IPS-18c (cell line): ENCODE measurements around the gene CDYL.
A peak's percentile ranks its signal among the peaks of the same experiment; 100 is the strongest.

Source experiments
- H3K4me3 ChIP-seq: 2 replicates; pipeline ENCODE4 v1.7.0; 2013; ENCODE audit warnings: low read depth, mild to moderate bottlenecking, low read length, moderate library complexity; ENCODE audit not compliant: insufficient read depth
- H3K9me3 ChIP-seq: one replicate; pipeline ENCODE4 v1.6.1; 2013; ENCODE audit warnings: mild to moderate bottlenecking, low read length, moderate library complexity; ENCODE audit not compliant: control insufficient read depth, insufficient read depth

The CDYL gene

GRCh38 chr6:4762294-4762693 lies 13.9 kb upstream of the CDYL start:
- no peak overlapping the region for H3K4me3 ChIP-seq
- H3K9me3 ChIP-seq = no peaks in the 10 kb centered on the region

- H3K4me3 ChIP-seq = no peak overlapping the region
These were observed 12.3 kb upstream of the CDYL start for GRCh38 chr6:4763921-4764320.

GRCh38 chr6:4768815-4769214 lies 7.4 kb upstream of the CDYL start:
- H3K4me3 ChIP-seq = no peak overlapping the region
- H3K9me3 ChIP-seq = no peaks in the 10 kb centered on the region

More at GRCh38 chr6:4763921-4764320, 12.3 kb upstream of the CDYL start:
- no peaks in the 10 kb centered on the region for H3K9me3 ChIP-seq

- no peaks in the 10 kb centered on the region for H3K9me3 ChIP-seq
- peak overlapping the region; percentile 66 for H3K4me3 ChIP-seq
These were observed 3.5 kb upstream of the CDYL start for GRCh38 chr6:4772750-4773149.

GRCh38 chr6:4773181-4773580 lies 3.0 kb upstream of the CDYL start:
- Histone ChIP-seq H3K9me3 (no peaks in the 10 kb centered on the region), H3K4me3 (peak overlapping the region; percentile 66)

GRCh38 chr6:4774296-4774695 lies 1.9 kb upstream of the CDYL start:
- H3K4me3 ChIP-seq = peak overlapping the region; percentile 66
- H3K9me3 ChIP-seq = no peaks in the 10 kb centered on the region

- H3K4me3 ChIP-seq = peak overlapping the region; percentile 66
- no peaks in the 10 kb centered on the region for H3K9me3 ChIP-seq
These were observed 1.3 kb upstream of the CDYL start for GRCh38 chr6:4774715-4775493.

GRCh38 chr6:4775494-4776130 lies 592 bp upstream of the CDYL start:
- Histone ChIP-seq H3K4me3 (peak overlapping the region; percentile 66), H3K9me3 (no peaks in the 10 kb centered on the region)

- H3K9me3 ChIP-seq = no peaks in the 10 kb centered on the region
These were observed 539 bp downstream of the CDYL start for GRCh38 chr6:4776493-4777393.

GRCh38 chr6:4777394-4777935 lies 1.3 kb downstream of the CDYL start:
- no peaks in the 10 kb centered on the region for H3K9me3 ChIP-seq
- peak overlapping the region; percentile 49 for H3K4me3 ChIP-seq

More at GRCh38 chr6:4776493-4777393, 539 bp downstream of the CDYL start:
- H3K4me3 ChIP-seq = peak overlapping the region; percentile 49

GRCh38 chr6:4778086-4778485 lies 1.9 kb downstream of the CDYL start:
- H3K4me3 ChIP-seq = no peak overlapping the region
- no peaks in the 10 kb centered on the region for H3K9me3 ChIP-seq

- no peak overlapping the region for H3K4me3 ChIP-seq
- no peaks in the 10 kb centered on the region for H3K9me3 ChIP-seq
These were observed 4.2 kb downstream of the CDYL start for GRCh38 chr6:4780360-4780812.

GRCh38 chr6:4781426-4781825 lies 5.2 kb downstream of the CDYL start:
- H3K4me3 ChIP-seq = no peak overlapping the region
- no peaks in the 10 kb centered on the region for H3K9me3 ChIP-seq

- no peaks in the 10 kb centered on the region for H3K9me3 ChIP-seq
- H3K4me3 ChIP-seq = no peak overlapping the region
These were observed 5.9 kb downstream of the CDYL start for GRCh38 chr6:4781967-4782575.

- Histone ChIP-seq H3K9me3 (no peaks in the 10 kb centered on the region), H3K4me3 (0 out of 2 replicates have a peak overlapping the region, but pooled peaks have one; percentile 5)
These were observed 10.8 kb downstream of the CDYL start for GRCh38 chr6:4786996-4787395.

GRCh38 chr6:4788482-4788881 lies 12.3 kb downstream of the CDYL start:
- H3K9me3 ChIP-seq = no peaks in the 10 kb centered on the region
- no peak overlapping the region for H3K4me3 ChIP-seq
